Fibroblast of villous mesenchyme (primary cell): ENCODE measurements around the gene IQCH. TPM values are rescaled to one million over a fixed set of nuclear protein-coding genes. Genes with fewer than 3 reads are reported as not detected.
A peak's percentile ranks its signal among the peaks of the same experiment; 100 is the strongest.

ENCODE experiments used
- DNase-seq: peaks from one replicate; pipeline ENCODE4 v3.0.0-alpha.2; 2010; ENCODE audit warnings: low read depth
- H3K4me3 ChIP-seq: 2 replicates; pipeline ENCODE4 v1.5.1; 2011; ENCODE audit warnings: low read depth, mild to moderate bottlenecking, low read length
- total RNA-seq: library from RNA; depleted of rRNA; stranded (reverse); fragments of >200 nt; gene quantifications from 2 replicates; pipeline ENCODE4 v1.2.3, GENCODE V29; 2012
- TF ChIP-seq, protein P1 (sequence below): IDR thresholded peaks from 2 replicates; pipeline ENCODE4 v1.5.1; 2012; ENCODE audit warnings: low read depth, mild to moderate bottlenecking, low read length; ENCODE audit not compliant: insufficient read depth

IQCH gene
- total RNA-seq, 1 donor: 4.7 TPM

DNA sequence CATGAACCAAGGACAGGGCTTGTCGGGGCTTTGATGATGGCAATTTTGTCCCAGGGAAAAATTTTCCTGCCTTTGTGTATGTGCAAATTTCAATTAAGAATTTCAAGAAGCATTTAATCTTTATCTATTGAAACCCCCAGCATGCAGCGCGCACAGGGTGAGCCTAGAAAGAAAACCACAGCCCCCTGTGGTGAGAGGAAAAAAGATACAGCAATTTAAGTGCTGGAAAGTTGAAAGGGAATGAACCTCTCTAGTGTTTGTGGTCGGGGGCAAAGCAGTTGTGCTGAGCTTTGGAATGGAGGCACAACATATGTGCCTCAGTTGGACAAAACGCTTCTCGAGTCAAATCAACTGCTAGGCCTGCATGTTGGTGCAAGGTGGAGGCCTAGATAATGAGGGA, 154.6 kb downstream of the IQCH start:
- no peak overlapping the region for H3K4me3 ChIP-seq
- TF ChIP-seq, protein P1, sequence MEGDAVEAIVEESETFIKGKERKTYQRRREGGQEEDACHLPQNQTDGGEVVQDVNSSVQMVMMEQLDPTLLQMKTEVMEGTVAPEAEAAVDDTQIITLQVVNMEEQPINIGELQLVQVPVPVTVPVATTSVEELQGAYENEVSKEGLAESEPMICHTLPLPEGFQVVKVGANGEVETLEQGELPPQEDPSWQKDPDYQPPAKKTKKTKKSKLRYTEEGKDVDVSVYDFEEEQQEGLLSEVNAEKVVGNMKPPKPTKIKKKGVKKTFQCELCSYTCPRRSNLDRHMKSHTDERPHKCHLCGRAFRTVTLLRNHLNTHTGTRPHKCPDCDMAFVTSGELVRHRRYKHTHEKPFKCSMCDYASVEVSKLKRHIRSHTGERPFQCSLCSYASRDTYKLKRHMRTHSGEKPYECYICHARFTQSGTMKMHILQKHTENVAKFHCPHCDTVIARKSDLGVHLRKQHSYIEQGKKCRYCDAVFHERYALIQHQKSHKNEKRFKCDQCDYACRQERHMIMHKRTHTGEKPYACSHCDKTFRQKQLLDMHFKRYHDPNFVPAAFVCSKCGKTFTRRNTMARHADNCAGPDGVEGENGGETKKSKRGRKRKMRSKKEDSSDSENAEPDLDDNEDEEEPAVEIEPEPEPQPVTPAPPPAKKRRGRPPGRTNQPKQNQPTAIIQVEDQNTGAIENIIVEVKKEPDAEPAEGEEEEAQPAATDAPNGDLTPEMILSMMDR: no peak
- no peak for DNase-seq

DNA sequence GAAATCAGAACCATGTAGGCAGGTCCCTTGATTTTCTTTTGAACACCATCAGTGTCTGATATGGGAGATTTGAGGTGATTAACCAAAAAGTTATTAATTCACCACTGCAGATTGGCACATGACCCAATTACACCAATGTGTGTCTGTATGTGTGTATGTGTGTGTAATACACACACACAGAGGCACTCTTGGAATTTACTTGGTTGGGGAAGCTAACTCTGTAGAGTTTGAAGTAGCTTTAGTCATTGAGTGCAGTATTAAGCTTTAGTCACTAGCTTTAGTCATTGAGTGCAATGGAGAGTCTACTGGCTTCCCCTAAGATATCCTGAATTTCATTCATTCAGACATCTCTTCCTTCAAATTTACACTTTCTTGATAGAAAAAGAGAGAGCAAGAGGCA, 156.9 kb downstream of the IQCH start:
- no peak overlapping the region for H3K4me3 ChIP-seq
- TF ChIP-seq, protein P1: no peak
- no peak for DNase-seq

DNA sequence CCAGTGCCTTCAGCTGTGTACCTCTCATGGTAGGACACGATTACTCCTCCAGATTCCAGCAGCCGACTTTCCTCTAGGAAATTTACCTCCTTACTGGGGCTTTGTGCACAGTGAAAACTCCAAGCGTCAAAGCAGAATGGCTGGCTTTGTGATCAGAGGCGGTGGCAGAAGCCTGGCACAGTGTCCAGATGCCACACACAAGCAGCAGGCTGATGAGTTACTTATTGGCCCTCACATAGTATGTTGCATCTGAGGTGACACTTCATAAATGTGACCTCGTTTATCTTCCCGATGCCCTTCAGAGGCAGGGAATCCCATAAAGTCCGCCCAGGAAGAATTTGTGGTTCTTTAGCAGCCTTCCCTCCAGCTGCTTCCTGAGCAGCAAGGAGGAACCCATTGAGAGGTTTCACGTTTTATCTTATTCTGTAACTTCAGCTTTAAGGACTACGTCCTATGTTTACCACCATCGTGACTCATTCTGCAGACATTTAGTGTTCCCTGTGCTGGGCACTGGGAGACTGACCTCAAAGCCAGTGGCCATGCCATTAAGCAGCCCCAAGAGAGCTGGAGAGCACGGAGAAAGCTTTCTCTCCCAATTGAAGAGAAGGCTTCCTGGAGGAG, 159.3 kb downstream of the IQCH start:
- H3K4me3 ChIP-seq: no peak overlapping the region
- peak; percentile 81 for DNase-seq
- TF ChIP-seq, protein P1: no peak

GRCh38 chr15:67415181-67415580, 160.6 kb downstream of the IQCH start:
- H3K4me3 ChIP-seq: no peak overlapping the region
- TF ChIP-seq, protein P1: no peak
- peak; percentile 3 for DNase-seq

GRCh38 chr15:67416891-67417290, 162.3 kb downstream of the IQCH start:
- H3K4me3 ChIP-seq: no peak overlapping the region
- DNase-seq: no peak
- TF ChIP-seq, protein P1: no peak

DNA sequence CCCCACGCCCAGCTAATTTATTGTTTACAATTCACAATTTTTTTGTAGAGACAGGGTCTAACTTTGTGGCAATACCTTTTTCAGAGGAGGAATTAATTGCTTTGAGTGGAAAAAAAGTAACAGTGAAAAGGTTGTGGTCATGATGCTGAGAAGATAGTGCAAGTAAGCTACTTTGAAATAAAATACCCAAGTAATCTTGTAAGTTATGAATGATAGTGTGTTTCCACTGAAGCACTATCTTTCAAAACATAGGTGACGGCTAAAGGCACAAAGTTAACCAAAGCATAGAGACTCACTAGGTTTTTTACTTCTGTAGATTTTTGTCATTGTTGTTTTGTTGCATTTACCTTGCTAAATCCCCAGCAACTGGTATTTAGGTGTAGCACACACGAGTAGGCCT, 165.1 kb downstream of the IQCH start:
- TF ChIP-seq, protein P1: no peak
- no peak overlapping the region for H3K4me3 ChIP-seq
- DNase-seq: no peak

DNA sequence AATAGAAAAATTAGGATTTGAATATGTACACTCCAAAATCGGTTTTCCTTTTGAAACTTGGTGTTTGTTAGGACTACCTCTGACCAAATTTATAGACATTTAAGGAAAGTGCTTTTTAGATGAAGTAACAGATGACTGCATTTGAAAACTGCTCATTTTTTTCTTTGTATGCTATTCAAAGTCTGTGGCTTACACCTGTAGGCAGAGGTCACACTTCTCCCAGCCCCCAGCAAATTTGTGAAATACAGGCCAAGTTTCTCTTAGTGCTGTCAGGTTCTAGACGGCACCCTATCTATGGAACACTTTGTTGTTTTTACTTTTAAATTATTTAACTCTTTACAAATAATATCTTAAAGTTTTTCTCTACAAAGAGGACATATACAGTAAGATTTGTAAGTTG, 165.6 kb downstream of the IQCH start:
- no peak overlapping the region for H3K4me3 ChIP-seq
- DNase-seq: no peak
- TF ChIP-seq, protein P1: no peak
